Smooth muscle cell (in vitro differentiated cells): ENCODE data around the gene NRARP. TPM values are rescaled to one million over a fixed set of nuclear protein-coding genes. Genes with fewer than 3 reads are reported as not detected.
A peak's percentile ranks its signal among the peaks of the same experiment; 100 is the strongest.

Source experiments
- DNase-seq: peaks from one replicate; lab custom pipeline; 2025; ENCODE audit not compliant: unreplicated experiment; lab: John Stamatoyannopoulos, UW
- H2AFZ ChIP-seq: fragments of 200-600 bp; sonication (generic); 2 replicates; pipeline ENCODE4 v1.6.0; 2016; ENCODE audit warnings: antibody characterized with exemption, low read depth, mild to moderate bottlenecking
- H3F3A ChIP-seq: fragments of 200-600 bp; sonication (generic); 2 replicates; pipeline ENCODE4 v1.6.0; 2017; ENCODE audit warnings: antibody characterized with exemption, low read depth
- H3K27ac ChIP-seq: fragments of 200-600 bp; sonication (generic); 2 replicates; pipeline ENCODE4 v1.5.1; 2016; ENCODE audit warnings: low read depth, mild to moderate bottlenecking
- H3K27me3 ChIP-seq: fragments of 200-600 bp; sonication (generic); 2 replicates; pipeline ENCODE4 v1.6.1; 2016; ENCODE audit warnings: low read depth, mild to moderate bottlenecking
- H3K36me3 ChIP-seq: fragments of 200-600 bp; sonication (generic); 2 replicates; pipeline ENCODE4 v1.5.1; 2016; ENCODE audit warnings: low read depth
- H3K4me1 ChIP-seq: fragments of 200-600 bp; sonication (generic); 2 replicates; pipeline ENCODE4 v1.5.1; 2016; ENCODE audit warnings: low read depth
- H3K4me2 ChIP-seq: fragments of 200-600 bp; sonication (generic); 2 replicates; pipeline ENCODE4 v1.6.0; 2016; ENCODE audit warnings: mild to moderate bottlenecking
- H3K4me3 ChIP-seq: fragments of 200-600 bp; sonication (generic); 2 replicates; pipeline ENCODE4 v1.5.1; 2016; ENCODE audit warnings: mild to moderate bottlenecking
- H3K79me2 ChIP-seq: fragments of 200-600 bp; sonication (generic); 2 replicates; pipeline ENCODE4 v1.6.0; 2016; ENCODE audit warnings: low read depth, mild to moderate bottlenecking
- H3K9ac ChIP-seq: fragments of 200-600 bp; sonication (generic); 2 replicates; pipeline ENCODE4 v1.6.0; 2016; ENCODE audit warnings: low read depth
- H3K9me3 ChIP-seq: fragments of 200-600 bp; sonication (generic); replicated peaks from 2 replicates; pipeline ENCODE4 v1.5.1; 2016; ENCODE audit warnings: low read depth
- H4K20me1 ChIP-seq: fragments of 200-600 bp; sonication (generic); 2 replicates; pipeline ENCODE4 v1.6.0; 2016; ENCODE audit warnings: low read depth
- WGBS: methylation state at CpG from one replicate; pipeline ENCODE4 v1.1.7; 2016; ENCODE audit warnings: low lambda C conversion rate; 5-methylcytosine and 5-hydroxymethylcytosine counted together
- polyA plus RNA-seq: library from polyadenylated mRNA; unstranded; fragments of >200 nt; fragmentation: Nextera tagmentation; extraction: Ambion mirVana; gene quantifications from 2 replicates; pipeline ENCODE4 v1.2.1, GENCODE V29; 2016
- total RNA-seq: library from RNA; depleted of rRNA; stranded (reverse); fragments of >200 nt; gene quantifications from 2 replicates; pipeline ENCODE4 v1.2.3, GENCODE V29; 2014
- TF ChIP-seq, protein P1 (sequence below): fragments of 200-600 bp; sonication (generic); IDR thresholded peaks from 2 replicates; pipeline ENCODE4 v1.5.1; 2017; ENCODE audit warnings: borderline replicate concordance, mild to moderate bottlenecking, antibody characterized with exemption; ENCODE audit not compliant: insufficient read depth, poor library complexity, severe bottlenecking

Gene NRARP, protein sequence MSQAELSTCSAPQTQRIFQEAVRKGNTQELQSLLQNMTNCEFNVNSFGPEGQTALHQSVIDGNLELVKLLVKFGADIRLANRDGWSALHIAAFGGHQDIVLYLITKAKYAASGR
- total RNA-seq: 2.0 and 3.7 TPM in 2 replicates
- polyA plus RNA-seq: 1.7 and 3.0 TPM in 2 replicates

DNA sequence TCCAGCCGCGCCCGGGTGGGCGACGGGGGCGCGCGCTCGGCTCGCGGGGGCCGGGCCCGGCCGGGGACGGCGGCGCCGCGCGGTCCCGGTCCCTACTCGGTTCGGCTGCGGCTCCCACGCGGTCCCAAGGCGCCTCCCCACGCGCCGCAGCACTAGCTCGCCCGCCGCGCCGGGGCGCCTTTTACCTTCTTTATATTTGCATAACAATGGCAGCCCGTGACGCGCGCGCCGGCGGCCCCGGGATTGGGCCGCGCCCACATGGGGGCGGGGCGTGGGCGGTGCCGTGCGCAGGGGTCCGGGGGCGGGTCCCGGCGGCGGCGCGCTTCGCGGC lies at the start of gene NRARP:
TSS of gene NRARP (minus strand) at position 154 of the 331 bp plus-strand sequence. CDS start 343 bp downstream, outside the sequence.
- Histone ChIP-seq H3F3A (no peaks in the 10 kb centered on the region), H3K4me3 (peak within 1 kb of the TSS; percentile 59), H4K20me1 (peaks cover 9% of the 10 kb centered on the region), H3K36me3 (no peaks in the 10 kb centered on the region), H2AFZ (peak within 1 kb of the TSS; percentile 43), H3K9me3 (no peaks in the 10 kb centered on the region), H3K4me1 (peaks cover 48% of the 10 kb centered on the region), H3K9ac (peak within 1 kb of the TSS; percentile 34), H3K4me2 (peak within 1 kb of the TSS; percentile 90), H3K79me2 (no peaks in the 10 kb centered on the region), H3K27ac (no peak within 1 kb of the TSS), H3K27me3 (peaks cover 35% of the 10 kb centered on the region)
- no peak for DNase-seq
- TF ChIP-seq, protein P1, sequence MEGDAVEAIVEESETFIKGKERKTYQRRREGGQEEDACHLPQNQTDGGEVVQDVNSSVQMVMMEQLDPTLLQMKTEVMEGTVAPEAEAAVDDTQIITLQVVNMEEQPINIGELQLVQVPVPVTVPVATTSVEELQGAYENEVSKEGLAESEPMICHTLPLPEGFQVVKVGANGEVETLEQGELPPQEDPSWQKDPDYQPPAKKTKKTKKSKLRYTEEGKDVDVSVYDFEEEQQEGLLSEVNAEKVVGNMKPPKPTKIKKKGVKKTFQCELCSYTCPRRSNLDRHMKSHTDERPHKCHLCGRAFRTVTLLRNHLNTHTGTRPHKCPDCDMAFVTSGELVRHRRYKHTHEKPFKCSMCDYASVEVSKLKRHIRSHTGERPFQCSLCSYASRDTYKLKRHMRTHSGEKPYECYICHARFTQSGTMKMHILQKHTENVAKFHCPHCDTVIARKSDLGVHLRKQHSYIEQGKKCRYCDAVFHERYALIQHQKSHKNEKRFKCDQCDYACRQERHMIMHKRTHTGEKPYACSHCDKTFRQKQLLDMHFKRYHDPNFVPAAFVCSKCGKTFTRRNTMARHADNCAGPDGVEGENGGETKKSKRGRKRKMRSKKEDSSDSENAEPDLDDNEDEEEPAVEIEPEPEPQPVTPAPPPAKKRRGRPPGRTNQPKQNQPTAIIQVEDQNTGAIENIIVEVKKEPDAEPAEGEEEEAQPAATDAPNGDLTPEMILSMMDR: no peak
- 1% methylated on average over 22 of the region's 60 CpGs for WGBS

DNA sequence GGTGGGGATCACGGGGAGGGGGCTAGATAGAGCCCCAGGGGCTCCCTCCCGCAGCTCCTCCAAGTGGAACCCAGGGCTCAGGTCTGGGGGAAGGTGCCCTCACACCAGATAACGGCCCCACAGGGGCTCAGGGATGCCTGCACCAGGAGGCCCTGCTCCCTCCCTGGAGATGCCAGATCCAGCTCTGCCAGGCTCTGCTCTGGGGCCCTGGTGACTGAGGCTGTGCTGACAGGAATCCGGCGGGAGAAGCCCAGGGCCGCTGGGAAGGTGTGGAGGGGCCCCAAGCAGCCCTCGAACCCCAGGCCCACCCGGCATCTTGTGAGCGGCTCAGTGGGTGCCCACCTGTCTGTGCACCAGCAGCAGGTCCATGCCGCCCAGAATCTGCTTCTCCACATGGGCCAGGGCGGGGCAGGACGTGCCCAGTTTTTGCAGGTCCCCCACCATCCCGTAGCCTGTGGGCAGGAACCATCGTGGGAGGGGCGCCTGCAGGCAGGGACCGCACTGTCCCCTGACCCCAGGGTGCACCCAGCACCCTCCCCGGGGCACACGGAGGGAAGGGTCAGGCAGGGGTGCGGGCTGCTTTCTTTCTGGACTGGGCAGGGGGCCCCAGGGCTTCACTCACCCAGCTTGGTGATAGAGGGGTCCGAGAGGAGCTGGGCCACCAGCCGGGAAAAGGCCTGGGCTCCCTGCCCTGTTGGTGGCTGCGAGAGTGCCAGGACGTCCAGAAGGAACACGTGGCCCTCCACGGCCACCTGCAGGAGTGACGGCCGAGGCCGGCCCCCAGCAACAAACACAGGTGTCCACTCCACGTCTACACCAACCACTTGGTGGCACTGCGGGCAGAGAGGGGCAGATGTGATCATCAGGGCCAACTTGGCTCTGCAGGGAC lies 48.9 kb upstream of the NRARP start:
- no peak for DNase-seq
- H4K20me1 ChIP-seq: no peaks in the 10 kb centered on the region
- H3K9me3 ChIP-seq: peaks cover 6% of the 10 kb centered on the region
- H3K4me2 ChIP-seq: no peak overlapping the region
- no peak overlapping the region for H3K27ac ChIP-seq
- H2AFZ ChIP-seq: no peak overlapping the region
- no peaks in the 10 kb centered on the region for H3K27me3 ChIP-seq
- TF ChIP-seq, protein P1: no peak
- WGBS: 95% methylated on average over 27 of the region's 30 CpGs
- no peaks in the 10 kb centered on the region for H3K79me2 ChIP-seq
- H3K9ac ChIP-seq: no peak overlapping the region
- no peak overlapping the region for H3K4me3 ChIP-seq
- H3K4me1 ChIP-seq: no peaks in the 10 kb centered on the region
- H3F3A ChIP-seq: no peaks in the 10 kb centered on the region
- peaks cover 4% of the 10 kb centered on the region for H3K36me3 ChIP-seq

DNA sequence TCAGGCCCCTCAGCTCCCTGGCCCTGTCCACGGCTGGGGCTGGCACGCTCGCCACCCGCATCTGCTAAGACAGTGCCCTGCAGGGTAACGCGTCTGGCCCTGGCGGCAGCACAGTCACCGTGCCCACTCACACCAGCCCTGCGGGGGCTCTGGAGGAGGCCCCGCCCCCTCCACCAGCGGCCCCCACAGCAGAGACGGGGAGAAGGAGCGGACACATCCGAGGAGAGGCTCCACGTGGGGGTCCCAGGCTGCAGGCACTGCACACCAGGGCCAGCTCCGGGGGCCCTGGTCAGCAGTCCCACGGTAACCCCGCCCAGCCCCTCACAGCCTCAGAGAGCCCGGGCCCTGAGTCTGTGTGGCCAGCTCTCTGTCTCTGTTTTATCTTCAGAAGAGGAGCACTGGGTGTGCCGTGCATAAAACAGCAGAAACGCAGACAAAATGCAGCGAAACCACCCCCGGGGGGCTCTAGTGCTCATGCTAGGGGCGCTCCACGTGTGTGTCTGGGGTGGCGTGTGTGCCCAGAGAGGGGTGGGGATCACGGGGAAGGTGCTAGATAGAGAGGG lies 47.5 kb upstream of the NRARP start:
- H3K27me3 ChIP-seq: no peaks in the 10 kb centered on the region
- WGBS: 95% methylated on average over 27 of the region's 27 CpGs
- peaks cover 6% of the 10 kb centered on the region for H3K9me3 ChIP-seq

More for the DNA sequence above, 47.5 kb upstream of the NRARP start:
- no peaks in the 10 kb centered on the region for H3K4me1 ChIP-seq
- H3K27ac ChIP-seq: no peak overlapping the region
- H3K9ac ChIP-seq: no peak overlapping the region
- no peak for DNase-seq
- H3K4me3 ChIP-seq: no peak overlapping the region
- no peak overlapping the region for H3K4me2 ChIP-seq
- H3F3A ChIP-seq: no peaks in the 10 kb centered on the region
- H3K79me2 ChIP-seq: no peaks in the 10 kb centered on the region
- peaks cover 4% of the 10 kb centered on the region for H3K36me3 ChIP-seq
- H2AFZ ChIP-seq: no peak overlapping the region
- H4K20me1 ChIP-seq: no peaks in the 10 kb centered on the region
- TF ChIP-seq, protein P1: no peak
